GM21381 (cell line): Measurements from ENCODE around the gene RAB29.

Experiments
- ATAC-seq: cut with Tn5 transposase; IDR thresholded peaks from one replicate; pipeline ENCODE4 v1.9.1; 2021; ENCODE audit warnings: mild to moderate bottlenecking, moderate library complexity; ENCODE audit not compliant: unreplicated experiment

The RAB29 gene

GRCh38 chr1:205797168-205797567 lies 21.9 kb upstream of the RAB29 start:
- no peak for ATAC-seq

- ATAC-seq: peak; percentile 63
These were observed 18.9 kb upstream of the RAB29 start for GRCh38 chr1:205794011-205794730.

GRCh38 chr1:205792961-205793673 lies 17.8 kb upstream of the RAB29 start:
- no peak for ATAC-seq

GRCh38 chr1:205792481-205792881 lies 17.2 kb upstream of the RAB29 start:
- no peak for ATAC-seq

- ATAC-seq: no peak
These were observed 16.4 kb upstream of the RAB29 start for GRCh38 chr1:205791568-205792180.

GRCh38 chr1:205787287-205787916 lies 12.1 kb upstream of the RAB29 start:
- ATAC-seq: no peak

GRCh38 chr1:205786601-205787000 lies 11.3 kb upstream of the RAB29 start:
- ATAC-seq: no peak

- no peak for ATAC-seq
These were observed 10.2 kb upstream of the RAB29 start for GRCh38 chr1:205785446-205785845.

GRCh38 chr1:205783904-205784303 lies 8.6 kb upstream of the RAB29 start:
- no peak for ATAC-seq

GRCh38 chr1:205783433-205783795 lies 8.1 kb upstream of the RAB29 start:
- no peak for ATAC-seq

- no peak for ATAC-seq
These were observed 7.5 kb upstream of the RAB29 start for GRCh38 chr1:205782627-205783432.

GRCh38 chr1:205780335-205780734 lies 5.1 kb upstream of the RAB29 start:
- no peak for ATAC-seq

GRCh38 chr1:205777994-205778393 lies 2.7 kb upstream of the RAB29 start:
- no peak for ATAC-seq

- ATAC-seq: no peak
These were observed 405 bp upstream of the RAB29 start for GRCh38 chr1:205775717-205776056.

GRCh38 chr1:205774198-205775014 lies 876 bp downstream of the RAB29 start:
- no peak for ATAC-seq

GRCh38 chr1:205772607-205773032 lies 2.7 kb downstream of the RAB29 start:
- ATAC-seq: no peak

- ATAC-seq: no peak
These were observed 4.7 kb downstream of the RAB29 start for GRCh38 chr1:205770618-205771017.

GRCh38 chr1:205769641-205770365 lies 5.5 kb downstream of the RAB29 start:
- no peak for ATAC-seq

- ATAC-seq: no peak
These were observed 8.0 kb downstream of the RAB29 start for GRCh38 chr1:205767248-205767647.
